HCEC 1CT (cell line): ENCODE results near the gene ARL10.

ENCODE experiments used
- DNase-seq: peaks from one replicate; pipeline ENCODE4 v3.0.0-alpha.2; 2017

ARL10 gene, protein sequence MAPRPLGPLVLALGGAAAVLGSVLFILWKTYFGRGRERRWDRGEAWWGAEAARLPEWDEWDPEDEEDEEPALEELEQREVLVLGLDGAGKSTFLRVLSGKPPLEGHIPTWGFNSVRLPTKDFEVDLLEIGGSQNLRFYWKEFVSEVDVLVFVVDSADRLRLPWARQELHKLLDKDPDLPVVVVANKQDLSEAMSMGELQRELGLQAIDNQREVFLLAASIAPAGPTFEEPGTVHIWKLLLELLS

DNA sequence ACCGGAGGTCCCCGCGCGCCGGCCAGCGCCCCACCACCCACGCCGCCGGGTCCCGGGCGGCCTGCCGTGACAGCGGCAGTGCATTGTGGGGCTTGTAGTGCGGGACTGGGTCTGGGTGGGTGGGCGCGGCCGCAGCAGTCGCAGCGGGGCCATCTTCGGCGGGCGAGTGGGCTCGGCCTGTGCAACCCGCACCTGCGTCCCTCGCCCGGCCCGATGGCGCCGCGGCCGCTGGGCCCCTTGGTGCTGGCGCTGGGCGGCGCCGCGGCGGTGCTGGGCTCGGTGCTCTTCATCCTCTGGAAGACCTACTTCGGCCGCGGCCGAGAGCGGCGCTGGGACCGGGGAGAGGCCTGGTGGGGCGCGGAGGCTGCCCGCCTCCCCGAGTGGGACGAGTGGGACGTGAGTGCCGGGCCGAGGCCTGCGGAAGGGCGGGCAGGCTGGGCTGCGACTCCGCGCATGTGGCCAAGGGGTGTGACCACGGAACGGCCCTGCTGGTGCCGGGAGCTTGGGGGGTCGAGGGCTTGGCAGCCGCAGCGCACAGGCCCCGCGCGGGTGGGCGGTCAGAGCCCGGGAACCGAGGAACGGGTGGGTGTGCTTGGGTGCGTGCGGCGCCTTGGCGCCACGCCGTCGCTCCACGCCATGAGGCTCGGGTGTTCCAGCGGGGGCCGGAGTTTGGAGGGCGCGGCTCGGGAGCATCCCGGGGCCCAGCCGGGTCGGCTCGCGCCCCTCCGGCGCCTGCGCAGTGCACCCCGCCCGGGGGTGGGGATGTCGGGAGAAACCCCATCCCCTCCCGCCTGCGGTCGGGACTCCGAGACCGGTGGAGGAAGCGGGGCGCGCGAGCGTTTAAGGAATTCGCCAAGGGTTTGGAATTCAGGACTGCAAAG, at the start of gene ARL10:
TSS of gene ARL10 (plus strand) at position 137 of the 881 bp plus-strand sequence. CDS start at position 214, 77 bp downstream.
- peak; percentile 46 for DNase-seq

DNA sequence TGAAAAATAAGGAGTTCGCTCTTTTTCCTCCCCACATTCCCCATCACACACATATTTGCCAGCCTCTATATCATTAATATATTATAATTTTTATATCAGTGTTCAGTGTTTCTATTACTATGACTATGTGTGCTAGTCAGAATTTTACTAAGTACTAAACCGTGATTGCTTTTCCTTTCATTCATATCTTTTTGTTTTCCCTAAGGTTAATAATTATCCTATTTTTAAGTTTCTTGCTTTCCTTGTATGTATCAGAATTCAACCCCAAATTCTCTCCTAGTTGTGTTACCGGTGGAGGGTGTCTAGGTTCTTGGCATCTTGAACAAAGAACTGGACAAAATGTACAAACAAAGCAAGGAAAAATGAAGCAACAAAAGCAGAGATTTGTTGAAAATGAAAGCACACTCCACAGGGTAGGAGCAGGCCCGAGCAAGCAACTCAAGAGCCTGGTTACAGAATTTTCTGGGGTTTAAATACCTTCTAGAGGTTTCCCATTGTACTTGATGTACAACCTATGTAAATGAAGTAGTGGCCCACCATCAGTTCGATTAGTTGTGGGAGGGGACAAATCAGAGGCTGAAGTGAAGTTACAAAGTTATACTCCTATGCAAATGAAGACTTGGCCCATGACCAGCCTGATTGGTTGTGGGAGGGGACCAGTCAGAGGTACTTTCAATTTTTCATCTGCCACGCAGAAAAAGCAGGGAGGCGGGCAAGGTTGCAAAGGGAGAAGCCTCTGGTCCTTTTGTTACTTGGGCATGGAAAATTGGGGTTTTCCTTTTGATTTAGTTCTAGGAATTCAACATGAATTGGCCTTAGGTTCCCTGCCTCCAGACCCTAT, 47.5 kb upstream of the ARL10 start:
- no peak for DNase-seq

DNA sequence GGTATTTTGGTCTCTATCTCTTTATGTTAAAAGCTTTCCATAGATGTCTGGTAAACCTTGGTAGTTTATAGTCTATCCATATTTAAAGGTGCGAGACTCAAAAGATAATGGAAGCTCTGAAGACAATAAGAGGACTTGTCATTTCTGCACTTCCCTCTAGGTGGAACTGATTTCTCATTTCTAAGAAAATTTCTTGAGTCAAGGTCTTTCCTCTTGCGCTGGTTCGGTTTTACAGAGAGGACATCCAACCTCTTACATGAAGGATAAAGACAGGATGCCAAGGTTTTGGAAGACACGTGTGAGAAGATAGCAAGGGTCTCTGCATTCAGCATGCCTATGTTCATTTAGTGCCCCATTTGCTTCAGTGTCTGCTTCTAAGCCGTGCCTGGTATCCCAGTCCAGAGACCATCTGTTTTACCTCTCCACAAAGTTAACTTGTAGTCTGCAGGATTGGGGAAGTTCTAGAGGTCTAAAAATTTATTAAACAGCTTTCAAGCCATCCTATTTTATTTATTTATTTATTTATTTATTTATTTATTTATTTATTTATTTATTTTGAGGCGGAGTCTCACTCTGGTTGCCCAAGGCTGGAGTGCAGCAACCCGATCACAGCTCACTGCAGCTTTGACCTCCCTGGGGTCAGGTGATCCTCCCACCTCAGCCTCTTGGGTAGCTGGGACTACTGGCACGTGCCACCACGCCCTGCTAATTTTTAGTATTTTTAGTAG, 45.3 kb upstream of the ARL10 start:
- DNase-seq, result no peak

DNA sequence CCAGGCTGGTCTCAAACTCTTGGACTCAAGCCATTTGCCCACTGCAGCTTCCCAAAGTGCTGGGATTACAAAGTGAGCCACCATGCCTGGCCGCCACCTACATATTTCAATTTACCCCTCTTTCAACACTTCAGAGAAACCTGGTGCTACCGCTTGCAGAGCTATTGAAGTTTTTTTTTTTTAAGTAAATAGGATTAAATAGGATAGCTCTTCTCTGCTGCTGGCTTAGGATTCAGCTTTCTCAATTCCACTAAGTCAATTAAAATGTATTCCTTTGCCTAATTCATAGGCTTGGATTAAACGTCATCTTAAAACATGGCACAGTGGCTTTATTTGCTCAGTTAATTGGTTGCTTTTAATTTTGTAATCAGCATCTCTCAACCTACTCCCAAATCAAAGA, 44.7 kb upstream of the ARL10 start:
- DNase-seq, result no peak

DNA sequence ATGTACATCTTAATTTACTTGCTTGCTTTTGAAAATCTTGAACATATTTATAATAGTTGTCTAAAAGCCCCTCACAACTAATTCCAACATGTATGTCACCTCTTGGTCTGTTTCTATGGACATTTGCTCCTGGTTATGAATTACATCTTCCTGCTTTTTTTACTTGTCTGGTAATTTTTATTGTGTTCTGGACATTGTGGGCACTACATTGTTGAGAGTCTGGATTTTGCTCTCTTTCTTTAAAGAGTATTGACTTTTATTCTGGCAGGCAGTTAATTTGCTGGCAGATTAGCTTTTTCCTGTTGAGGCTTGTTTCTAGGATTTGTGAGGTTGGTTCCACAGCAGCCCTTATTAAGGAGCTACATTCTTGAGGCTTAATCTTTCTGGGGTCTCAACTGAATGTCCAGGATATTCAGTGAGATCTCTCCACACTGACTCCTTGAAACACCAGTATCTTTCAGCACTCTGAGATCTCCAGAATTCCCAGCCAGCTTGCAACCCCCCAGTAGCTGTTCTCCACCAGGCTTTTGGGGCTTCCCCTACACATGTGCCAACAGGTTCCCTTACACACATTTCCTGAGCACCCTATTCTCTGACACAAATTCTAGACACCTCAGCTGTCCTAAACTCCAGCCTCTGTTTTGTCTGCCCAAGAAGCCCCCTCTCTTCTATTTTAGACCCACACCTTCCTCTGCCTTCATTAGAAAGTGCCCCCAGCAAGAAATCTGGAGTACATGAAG, 31.1 kb upstream of the ARL10 start:
- DNase-seq, result no peak

DNA sequence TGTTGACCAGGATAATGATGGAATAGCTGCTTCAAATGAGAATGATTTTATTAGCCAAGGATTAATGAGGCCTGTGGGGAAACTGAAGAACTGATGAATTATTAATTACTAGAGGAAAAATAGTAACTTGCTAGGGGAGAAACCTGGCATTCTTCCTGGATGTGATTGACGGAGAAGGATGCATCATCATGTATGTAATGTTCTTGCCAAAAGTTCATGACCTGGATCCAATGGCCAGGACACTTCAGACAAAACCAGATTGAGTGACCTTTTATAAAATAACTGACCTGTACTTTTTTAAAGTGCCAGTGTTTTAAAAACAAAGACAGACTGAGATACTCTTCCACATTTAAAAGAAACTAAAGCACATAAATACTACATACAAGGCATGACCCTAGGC, 27.4 kb upstream of the ARL10 start:
- peak; percentile 14 for DNase-seq

DNA sequence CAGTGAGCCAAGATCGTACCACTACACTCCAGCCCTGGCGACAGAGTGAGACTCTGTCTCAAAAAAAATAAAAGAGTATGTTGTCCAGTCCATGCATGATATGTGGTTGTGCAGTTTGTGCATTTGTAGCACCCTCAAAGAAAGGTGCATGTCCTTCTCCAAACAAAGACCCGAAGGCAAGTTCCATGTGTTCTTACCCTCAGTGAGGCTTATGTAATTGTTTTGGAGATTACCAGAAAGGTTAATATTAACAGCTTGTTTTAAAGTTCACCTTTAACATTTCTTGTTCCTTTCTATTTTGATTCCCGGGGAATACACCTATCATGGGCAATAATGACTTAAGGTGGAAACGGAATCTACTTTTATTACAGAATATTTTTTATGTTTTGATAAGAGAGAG, 26.0 kb upstream of the ARL10 start:
- DNase-seq, result no peak

DNA sequence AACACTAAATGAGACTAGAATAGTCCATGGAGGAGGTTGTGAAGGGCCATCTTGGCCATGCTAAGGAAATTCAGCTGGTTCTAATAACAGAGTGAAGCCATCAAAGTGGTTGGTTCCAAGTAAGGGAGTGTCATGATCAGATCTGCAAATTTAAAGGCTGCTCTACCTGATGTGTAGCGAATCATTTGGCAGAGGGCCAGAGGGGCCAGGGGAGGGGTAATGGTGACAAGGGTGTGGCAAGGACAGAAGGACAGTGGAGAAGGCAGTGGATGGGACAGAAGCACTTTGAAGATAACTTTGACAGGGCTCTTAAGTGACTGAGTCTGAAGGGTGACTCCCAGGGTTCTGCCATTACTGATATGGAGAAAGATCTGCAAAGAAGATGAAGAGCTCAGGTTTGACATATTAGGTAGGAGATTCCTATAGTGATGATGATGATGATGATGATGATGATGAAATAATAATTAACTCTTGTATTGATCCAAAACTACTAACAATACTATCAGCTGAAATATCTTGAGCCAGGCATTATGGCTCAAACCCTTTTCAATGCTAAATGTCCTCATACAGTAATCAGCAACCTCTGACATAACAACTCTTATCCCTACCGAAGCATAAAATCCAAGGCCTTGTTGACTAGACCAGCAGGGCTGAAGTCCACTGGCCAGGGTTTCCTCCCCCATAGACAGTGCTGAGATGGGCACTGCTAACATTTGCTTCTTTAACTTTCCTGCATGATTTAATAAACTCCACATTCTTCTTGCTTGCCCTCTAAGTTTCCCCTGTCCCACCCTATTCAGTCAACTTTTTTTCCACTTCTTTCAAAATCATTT, 23.7 kb upstream of the ARL10 start:
- DNase-seq, result no peak

DNA sequence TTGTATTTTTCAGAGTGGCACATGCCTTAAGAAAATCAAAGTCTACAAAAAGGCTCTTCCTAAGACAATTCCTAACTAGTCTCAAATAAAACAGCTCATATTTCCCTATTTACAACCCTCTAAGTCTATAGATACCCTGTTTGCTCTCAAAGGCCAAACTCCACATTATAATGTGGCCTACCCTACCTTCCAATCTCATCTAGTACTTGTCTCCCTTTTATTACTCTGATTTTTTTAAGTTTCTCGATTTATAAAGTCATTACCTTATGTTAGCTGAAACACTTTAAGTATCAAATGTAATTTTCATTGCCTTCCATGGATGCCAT, 23.2 kb upstream of the ARL10 start:
- DNase-seq, result no peak

DNA sequence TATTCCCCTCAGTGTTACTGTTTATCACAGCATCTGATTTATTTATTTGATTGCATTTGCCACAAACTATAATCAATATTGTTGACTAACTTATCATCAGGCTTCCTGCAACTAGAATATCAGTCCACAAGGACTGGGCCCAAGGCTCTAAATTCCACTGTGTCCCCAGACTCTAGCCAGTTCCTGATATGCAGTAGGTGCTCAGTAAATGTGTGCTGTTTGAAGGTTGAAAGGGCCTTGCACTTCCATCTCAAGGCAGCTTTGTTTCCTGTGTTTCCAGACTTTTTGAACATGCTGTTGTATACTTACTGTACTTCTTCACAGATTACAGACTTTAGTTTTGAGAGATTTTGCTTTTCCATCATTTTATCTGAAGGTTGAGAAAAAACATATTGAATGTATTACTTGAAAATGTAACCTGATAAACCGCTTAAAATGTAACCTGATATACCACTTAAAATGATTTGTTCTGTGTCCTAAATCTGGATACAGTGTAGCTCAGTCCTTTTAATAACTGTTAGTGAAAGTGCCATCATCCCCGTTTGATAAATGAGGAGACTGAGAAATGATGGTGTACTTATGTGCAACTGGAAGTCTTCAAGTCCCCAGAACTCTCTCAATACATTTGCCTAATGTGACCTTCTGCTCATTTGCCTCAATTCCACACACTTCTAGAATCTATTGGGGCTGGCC, 22.4 kb upstream of the ARL10 start:
- no peak for DNase-seq

DNA sequence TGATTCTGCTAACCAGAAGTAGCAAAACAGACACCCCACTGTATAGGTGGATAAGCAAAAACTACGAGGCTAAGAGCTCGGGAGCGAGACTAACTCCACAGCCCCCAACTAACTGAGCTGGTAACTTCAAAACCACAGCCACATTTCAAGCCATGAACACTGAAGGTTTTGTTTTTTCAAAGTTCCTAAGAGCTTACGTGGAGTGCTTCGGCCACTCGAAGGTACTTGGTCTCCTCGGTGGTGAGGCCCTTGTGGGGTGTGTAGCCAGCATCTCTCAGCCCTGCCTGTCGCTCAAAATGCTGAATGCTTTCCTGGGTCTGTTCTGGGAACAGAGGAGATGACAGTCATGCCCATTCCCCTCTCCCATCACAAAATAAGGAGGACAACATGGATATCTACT, 14.9 kb upstream of the ARL10 start:
- DNase-seq, result no peak

DNA sequence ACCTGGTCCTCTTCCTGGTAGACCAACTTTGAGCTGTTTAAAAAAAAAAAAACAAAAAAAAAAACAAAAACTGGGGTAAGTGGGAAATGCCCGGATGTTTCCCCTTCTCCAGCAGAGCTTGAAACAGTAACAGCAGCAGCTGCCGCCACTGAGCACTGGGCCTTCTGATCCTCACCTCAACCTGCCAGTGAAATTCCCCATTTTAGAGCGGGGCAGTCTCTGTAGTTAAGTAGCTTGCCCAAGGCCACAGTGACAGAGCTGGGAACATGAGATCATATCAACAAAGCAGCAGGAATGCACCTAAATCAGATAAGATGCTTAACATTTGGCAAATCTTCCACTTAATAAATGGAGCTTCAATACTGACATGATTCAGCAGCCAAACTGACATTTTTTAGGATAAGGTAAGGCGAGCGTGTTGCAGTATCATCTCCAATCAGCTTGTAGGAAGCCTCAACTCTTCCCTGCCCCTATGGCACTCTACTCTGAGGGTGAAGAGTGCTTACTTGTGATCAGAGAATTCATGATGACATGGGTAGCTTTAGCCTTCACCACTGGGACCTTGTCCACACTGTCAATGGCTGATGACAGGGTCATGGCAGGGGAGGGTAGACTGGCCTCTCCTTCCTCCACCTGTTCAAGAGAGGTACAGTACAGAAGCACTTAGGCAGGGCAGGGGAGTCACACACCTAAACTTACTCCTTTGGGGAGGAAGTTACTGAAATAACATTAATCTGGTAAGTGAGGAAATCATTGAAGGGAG, 13.0 kb upstream of the ARL10 start:
- no peak for DNase-seq

DNA sequence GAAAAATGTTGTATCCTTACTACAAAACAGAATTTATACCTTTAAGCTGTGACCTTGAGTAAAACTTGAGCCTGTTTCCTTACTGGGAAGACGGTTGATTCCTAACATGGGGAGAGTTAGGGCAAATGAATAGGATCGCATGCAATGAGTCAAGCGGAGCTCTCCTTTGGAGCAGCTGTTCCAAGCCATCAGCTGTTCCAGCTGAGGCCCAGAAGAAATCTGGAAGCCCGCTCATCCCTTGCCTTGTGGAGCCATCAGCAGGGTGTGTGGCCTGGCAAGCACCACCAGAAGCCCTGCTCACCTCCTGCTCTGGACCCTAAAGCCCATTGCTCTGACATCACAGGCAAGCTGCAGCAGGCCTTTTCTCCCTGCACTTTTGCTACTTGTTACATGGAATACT, 11.8 kb upstream of the ARL10 start:
- no peak for DNase-seq

DNA sequence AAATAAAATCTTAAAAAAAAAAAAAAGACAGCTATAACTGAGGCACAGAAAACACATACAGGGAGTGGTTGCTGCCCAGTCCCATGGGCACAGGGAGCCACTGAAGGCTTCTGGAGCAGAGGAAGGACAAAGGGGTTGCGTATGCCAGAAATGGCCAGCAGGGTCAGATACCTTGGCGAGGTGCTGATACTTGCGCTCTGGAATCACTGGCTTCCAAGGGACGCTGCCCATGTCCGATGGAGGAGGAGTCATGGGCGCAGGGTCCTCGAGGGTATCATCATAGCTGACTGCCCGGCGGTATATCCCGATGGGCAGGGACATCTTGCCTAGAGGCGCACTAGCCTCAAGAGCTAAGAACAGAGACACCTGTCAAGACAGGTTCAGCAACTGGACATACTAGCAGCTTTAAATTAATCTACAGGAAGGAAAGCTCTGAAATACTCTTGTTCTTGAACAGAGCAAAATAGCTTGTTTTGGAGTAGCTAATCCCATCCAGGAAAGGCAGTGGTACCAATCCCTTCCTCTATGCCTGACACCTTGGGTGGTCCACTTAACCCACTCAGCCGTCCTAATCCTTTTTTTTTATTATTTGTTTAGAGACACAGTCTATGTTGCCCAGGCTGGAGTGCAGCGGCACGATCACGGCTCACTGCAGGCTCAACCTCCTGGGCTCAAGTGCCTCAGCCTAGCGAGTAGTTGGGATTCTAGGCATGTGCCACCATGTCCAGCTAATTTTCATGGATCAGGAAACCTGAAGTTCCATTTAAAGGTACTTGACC, 9.7 kb upstream of the ARL10 start:
- DNase-seq, result no peak

DNA sequence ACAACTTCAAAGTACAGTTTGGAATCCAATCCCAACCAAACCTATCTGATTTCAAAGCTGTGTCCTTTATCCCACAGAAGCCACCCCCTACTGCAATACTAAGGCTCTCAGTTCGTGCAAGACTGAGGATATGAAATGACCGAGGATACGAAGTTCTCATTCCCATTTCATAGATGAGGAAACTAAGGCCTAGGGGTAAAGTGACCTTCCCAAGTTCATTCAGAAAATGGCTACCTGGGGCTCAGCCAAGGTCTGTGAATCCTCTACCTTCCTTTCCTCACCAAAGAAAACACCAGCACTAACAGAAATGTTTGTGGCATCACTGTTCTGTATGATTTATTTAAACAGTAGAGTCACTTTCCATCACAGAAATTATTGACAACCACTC, 9.1 kb upstream of the ARL10 start:
- no peak for DNase-seq

DNA sequence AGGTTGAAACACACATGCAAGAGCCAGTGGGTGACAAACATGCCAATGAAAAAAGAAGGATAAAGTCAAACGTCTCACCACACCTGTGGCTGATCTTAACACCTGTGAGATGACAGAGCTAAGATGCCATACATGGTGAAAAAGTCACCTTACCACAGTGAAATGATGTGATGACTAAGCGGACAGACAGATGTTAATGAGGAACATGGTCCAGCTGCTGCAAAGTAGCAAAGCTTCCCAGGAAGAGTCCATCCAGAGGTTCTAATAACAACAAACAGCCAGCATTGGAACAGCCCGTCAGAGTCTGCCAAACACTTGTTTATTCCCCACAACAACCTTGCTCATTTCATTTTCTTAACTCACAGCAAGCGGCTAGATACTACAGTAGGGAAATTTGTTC, 5.6 kb upstream of the ARL10 start:
- peak; percentile 30 for DNase-seq

DNA sequence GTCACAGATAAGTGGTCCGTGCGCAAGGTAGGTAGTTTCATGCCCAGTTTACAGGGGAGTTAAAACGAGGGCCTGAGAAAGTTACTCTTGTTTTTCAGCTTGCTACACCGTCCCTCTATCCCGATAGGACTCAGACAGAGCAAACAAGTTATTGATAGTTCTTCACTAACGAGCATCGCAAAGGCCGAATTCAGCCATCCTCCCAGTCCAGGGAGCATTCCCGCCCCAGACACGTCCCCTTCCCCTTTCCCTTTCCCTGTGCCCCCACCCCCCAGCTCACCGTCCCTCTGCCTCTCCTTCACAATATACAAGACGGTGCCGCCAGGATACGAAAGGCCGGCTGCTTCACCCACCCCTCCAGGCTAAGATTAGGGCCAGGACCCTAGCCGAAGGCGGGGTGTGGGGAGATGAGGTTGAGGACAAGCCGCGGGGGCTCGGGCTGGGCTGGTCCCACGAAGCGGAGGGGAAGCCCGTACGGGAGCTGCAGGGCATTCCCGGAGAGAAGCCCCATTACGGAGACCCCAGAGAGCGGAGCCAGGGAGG, 4.3 kb upstream of the ARL10 start:
- DNase-seq, result no peak

DNA sequence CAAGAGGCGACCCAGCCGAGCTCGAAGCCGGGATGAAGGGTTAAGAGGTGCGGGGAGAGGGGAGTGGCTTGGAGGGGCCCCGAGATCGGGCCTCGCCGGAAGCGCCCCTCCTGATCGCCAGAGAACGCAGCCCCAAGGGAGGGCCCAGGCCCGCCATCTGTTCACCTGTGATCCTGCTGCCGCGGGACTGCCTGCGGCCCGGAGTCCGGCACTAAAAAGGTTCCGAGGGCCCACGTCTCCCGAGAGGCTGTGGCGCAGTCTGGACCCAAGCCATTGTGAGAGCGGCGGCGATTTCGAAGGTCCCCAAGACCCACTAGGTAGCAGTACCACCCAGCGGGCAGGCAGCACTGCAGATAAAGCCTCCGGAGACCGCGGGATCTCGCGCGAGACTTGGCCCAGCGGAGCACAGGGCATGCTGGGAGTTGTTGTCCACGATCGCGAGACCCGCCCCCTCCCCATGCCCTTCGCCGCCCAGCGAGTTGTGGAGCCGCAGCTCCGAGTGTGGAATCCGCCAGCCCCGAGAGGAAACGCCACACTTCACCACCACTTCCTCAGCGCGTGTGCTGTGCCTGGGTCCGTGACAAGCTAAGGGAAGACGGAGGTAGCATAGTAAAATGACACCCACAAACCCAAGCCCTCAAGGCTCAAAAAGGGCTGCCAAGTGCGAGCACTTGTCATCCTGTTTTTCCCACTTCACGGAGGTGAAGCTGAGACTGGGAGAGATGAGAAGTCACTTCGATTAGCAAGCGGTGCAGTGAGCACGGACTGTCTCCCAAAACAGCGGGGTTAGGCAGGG, 3.7 kb upstream of the ARL10 start, which contains the start of gene KIAA1191:
TSS of gene KIAA1191 (minus strand) at position 328 of the 796 bp plus-strand sequence. CDS start 2,256 bp downstream, outside the sequence.
- peak; percentile 82 for DNase-seq
